ENCODE data around the gene BLTP3B. TPM values are rescaled to one million over a fixed set of nuclear protein-coding genes. Genes with fewer than 3 reads are reported as not detected.

The BLTP3B gene
- total RNA-seq, 1 donor from 2014 or later = 12.9 TPM

- Histone ChIP-seq H3K4me3 (ENCODE audit: low read depth, low read length) (no peak overlapping the region), H3K27me3 (ENCODE audit: control insufficient read depth, insufficient read depth, low read length) (no peaks in the 10 kb centered on the region), H3K36me3 (ENCODE audit: control insufficient read depth, insufficient read depth, low read length) (no peaks in the 10 kb centered on the region)
- FAIRE-seq = no peak
- DNase-seq (ENCODE audit: low read depth) = no peak
- no peak for TF ChIP-seq CTCF (IDR thresholded peaks at IDR 0.05; ENCODE audit: insufficient read depth, low read length, severe bottlenecking)
These were observed 3.6 kb upstream of the BLTP3B start for GRCh38 chr12:100146252-100146651.

- FAIRE-seq = peak; percentile 40
These were observed 3.0 kb upstream of the BLTP3B start for GRCh38 chr12:100145643-100146042.

GRCh38 chr12:100141998-100142850 is 450 bp downstream of the BLTP3B start:
- FAIRE-seq (no peak), DNase-seq (ENCODE audit: low read depth) (no peak)
- H3K36me3 ChIP-seq (ENCODE audit: control insufficient read depth, insufficient read depth, low read length) = no peaks in the 10 kb centered on the region
- TF ChIP-seq CTCF (IDR thresholded peaks at IDR 0.05; ENCODE audit: insufficient read depth, low read length, severe bottlenecking) = no peak
- no peaks in the 10 kb centered on the region for H3K27me3 ChIP-seq (ENCODE audit: control insufficient read depth, insufficient read depth, low read length)
- H3K4me3 ChIP-seq (ENCODE audit: low read depth, low read length) = peak overlapping the region; percentile 96

More at GRCh38 chr12:100145643-100146042, 3.0 kb upstream of the BLTP3B start:
- Histone ChIP-seq H3K36me3 (ENCODE audit: control insufficient read depth, insufficient read depth, low read length) (no peaks in the 10 kb centered on the region), H3K4me3 (ENCODE audit: low read depth, low read length) (no peak overlapping the region), H3K27me3 (ENCODE audit: control insufficient read depth, insufficient read depth, low read length) (no peaks in the 10 kb centered on the region)
- DNase-seq (ENCODE audit: low read depth) = no peak
- TF ChIP-seq CTCF (IDR thresholded peaks at IDR 0.05; ENCODE audit: insufficient read depth, low read length, severe bottlenecking) = no peak

GRCh38 chr12:100141666-100141997 is 1.0 kb downstream of the BLTP3B start:
- FAIRE-seq (no peak), DNase-seq (ENCODE audit: low read depth) (peak; percentile 93)
- Histone ChIP-seq H3K4me3 (ENCODE audit: low read depth, low read length) (peak overlapping the region; percentile 96), H3K27me3 (ENCODE audit: control insufficient read depth, insufficient read depth, low read length) (no peaks in the 10 kb centered on the region), H3K36me3 (ENCODE audit: control insufficient read depth, insufficient read depth, low read length) (no peaks in the 10 kb centered on the region)
- TF ChIP-seq CTCF (IDR thresholded peaks at IDR 0.05; ENCODE audit: insufficient read depth, low read length, severe bottlenecking) = no peak

GRCh38 chr12:100138803-100139098 is 3.9 kb downstream of the BLTP3B start:
- Histone ChIP-seq H3K4me3 (ENCODE audit: low read depth, low read length) (no peak overlapping the region), H3K27me3 (ENCODE audit: control insufficient read depth, insufficient read depth, low read length) (no peaks in the 10 kb centered on the region), H3K36me3 (ENCODE audit: control insufficient read depth, insufficient read depth, low read length) (no peaks in the 10 kb centered on the region)
- TF ChIP-seq CTCF (IDR thresholded peaks at IDR 0.05; ENCODE audit: insufficient read depth, low read length, severe bottlenecking) = no peak
- DNase-seq (ENCODE audit: low read depth) (no peak), FAIRE-seq (no peak)

Data from bronchial epithelial cell (primary cell).